ENCODE results near the gene TMPRSS4. TPM values are rescaled to one million over a fixed set of nuclear protein-coding genes. Genes with fewer than 3 reads are reported as not detected.

TMPRSS4 gene
- total and polyA plus RNA-seq, 2 of the 4 experiments (the other 2 are of a cell fraction): not detected

- no peak overlapping the region for H4K8ac ChIP-seq (ENCODE audit: low read depth in 2 of 2, low read length in 2 of 2)
- BruUV-seq (replicated peaks): no TSS peak
- TF ChIP-seq MAFK (IDR thresholded peaks at IDR 0.05; ENCODE audit: low read depth, low read length) (no peak), ELK1 (IDR thresholded peaks at IDR 0.05; ENCODE audit: borderline replicate concordance, low read depth, low read length) (no peak), CHD1 (IDR thresholded peaks at IDR 0.05; ENCODE audit: low read depth, low read length) (no peak), USF2 (IDR thresholded peaks at IDR 0.05; ENCODE audit: low read depth, low read length) (no peak), SMC3 (IDR thresholded peaks at IDR 0.05; ENCODE audit: low read depth, low read length) (no peak), POLR2A (IDR thresholded peaks at IDR 0.05; ENCODE audit: low read depth, low read length) (no peak), RCOR1 (IDR thresholded peaks at IDR 0.05; ENCODE audit: insufficient replicate concordance, low read length) (no peak), MXI1 (IDR thresholded peaks at IDR 0.05; ENCODE audit: borderline replicate concordance, low read depth, low read length) (no peak), CEBPB (IDR thresholded peaks at IDR 0.05; ENCODE audit: low read depth, low read length) (no peak), FOS (IDR thresholded peaks at IDR 0.05; ENCODE audit: low read depth, low read length) (no peak), RFX5 (IDR thresholded peaks at IDR 0.05; ENCODE audit: low read depth, low read length) (no peak), RAD21 (IDR thresholded peaks at IDR 0.05; ENCODE audit: low read length) (no peak), MAZ (IDR thresholded peaks at IDR 0.05; ENCODE audit: borderline replicate concordance, low read depth, low read length) (no peak), CTCF (conservative IDR thresholded peaks at IDR 0.05; ENCODE audit: low read depth, low read length) (no peak), NFE2L2 (IDR thresholded peaks at IDR 0.05; ENCODE audit: low read depth, low read length) (no peak), BHLHE40 (IDR thresholded peaks at IDR 0.05; ENCODE audit: low read depth, low read length) (no peak)
- no peaks in the 10 kb centered on the region for H3K9me1 ChIP-seq (ENCODE audit: insufficient read depth, low read length)
- no peak overlapping the region for H4K91ac ChIP-seq (ENCODE audit: insufficient read depth, low read depth, low read length)
- no peak overlapping the region for H2AK9ac ChIP-seq (replicated peaks; ENCODE audit: low read depth, low read length, poor library complexity)
- no peak overlapping the region for H2BK15ac ChIP-seq (ENCODE audit: low read depth, low read length)
- no peak overlapping the region for H3K23ac ChIP-seq (ENCODE audit: low read depth, low read length)
- no peaks in the 10 kb centered on the region for H3K4me1 ChIP-seq (ENCODE audit: control insufficient read depth, insufficient read depth, low read length)
- no peak overlapping the region for H3K4me3 ChIP-seq (ENCODE audit: insufficient read depth, low read depth, low read length)
- no peak overlapping the region for H2AFZ ChIP-seq (replicated peaks; ENCODE audit: low read length, poor library complexity)
- H3K79me1 ChIP-seq (ENCODE audit: low read depth in 1 of 2, low read length in 2 of 2): no peaks in the 10 kb centered on the region
- DNase-seq (no peak), ATAC-seq (ENCODE audit: low read depth) (no peak)
- 11% methylated on average over 3 of the region's 4 CpGs; no CpG with 5 or more reads in 1 of the 2 experiments for WGBS, 2 experiments (ENCODE audit: extremely low coverage in 2 of 2, insufficient read length in 1 of 2)
- H2BK20ac ChIP-seq (ENCODE audit: low read depth, low read length): no peak overlapping the region
- ChIA-PET POLR2A (ENCODE audit: unreplicated experiment) (no interaction called here), CTCF (no interaction called here)
- H2BK5ac ChIP-seq (ENCODE audit: low read depth, low read length, poor library complexity, severe bottlenecking): no peak overlapping the region
- H3K56ac ChIP-seq (ENCODE audit: extremely low read depth, insufficient read depth, low read length): no peak overlapping the region
- no peak overlapping the region for H3K14ac ChIP-seq (replicated peaks; ENCODE audit: low read depth, low read length)
- no peak overlapping the region for H4K5ac ChIP-seq (ENCODE audit: low read depth, low read length)
- H3K9me3 ChIP-seq (ENCODE audit: control insufficient read depth, insufficient read depth, low read length): no peaks in the 10 kb centered on the region
- H3K4me2 ChIP-seq (ENCODE audit: low read depth, low read length): no peak overlapping the region
- dilution Hi-C loops (cut with HindIII; ENCODE audit: low sequenced_read_pairs, unreplicated experiment) (no loop called here), intact Hi-C loops (cut with micrococcal nuclease) (no loop called here), in situ Hi-C loops (cut with MboI; ENCODE audit: low sequenced_read_pairs) (no loop called here)
- no peak overlapping the region for H2AK5ac ChIP-seq (ENCODE audit: low read depth, low read length)
- no peak overlapping the region for H3K4ac ChIP-seq (ENCODE audit: low read depth, low read length)
- H3K9ac ChIP-seq (ENCODE audit: low read depth, low read length): no peak overlapping the region
- no peak overlapping the region for H2BK120ac ChIP-seq (ENCODE audit: low read depth, low read length)
- no peaks in the 10 kb centered on the region for H4K20me1 ChIP-seq (ENCODE audit: insufficient read depth, low read length)
- no peaks in the 10 kb centered on the region for H3K36me3 ChIP-seq (ENCODE audit: control insufficient read depth, insufficient read depth, low read length)
- no peak overlapping the region for H3K18ac ChIP-seq (ENCODE audit: low read depth, low read length)
- peaks cover 4% of the 10 kb centered on the region for H3K27me3 ChIP-seq (ENCODE audit: control insufficient read depth, insufficient read depth, low read length)
- no peak overlapping the region for H3K27ac ChIP-seq (ENCODE audit: insufficient read depth, low read length)
These were observed 18.6 kb downstream of the TMPRSS4 start for GRCh38 chr11:118095493-118095892.

All from IMR-90 (cell line).